Activated T-helper 1 cell treated with anti-CD3 and anti-CD28 coated beads, Interleukin-12 subunit alpha, Interleukin-12 subunit beta, Interleukin-2, Interleukin-4 antibody, amounts not matched to agents 30 ng/mL and 10 ng/mL and 1 ng/mL, durations not matched to agents 14 hours and 24 hours and 36 hours (primary cell): Measurements from ENCODE around the gene HPS1. TPM values are rescaled to one million over a fixed set of nuclear protein-coding genes. Genes with fewer than 3 reads are reported as not detected.

ENCODE experiments used
- DNase-seq: peaks from one replicate; pipeline ENCODE4 v3.0.0; 2021; ENCODE audit warnings: low spot score
- H3K27ac Mint-ChIP-seq: one replicate; pipeline ENCODE4 v1.8.0; 2021; ENCODE audit warnings: mild to moderate bottlenecking, mixed read lengths
- H3K27me3 Mint-ChIP-seq: one replicate; pipeline ENCODE4 v1.8.0; 2022; ENCODE audit warnings: mild to moderate bottlenecking, moderate library complexity, mixed read lengths; ENCODE audit not compliant: insufficient read depth
- H3K36me3 Mint-ChIP-seq: one replicate; pipeline ENCODE4 v1.8.0; 2021; ENCODE audit warnings: low read depth, mixed read lengths
- H3K4me1 Mint-ChIP-seq: one replicate; pipeline ENCODE4 v1.8.0; 2021; ENCODE audit warnings: low read depth, mixed read lengths
- H3K4me3 Mint-ChIP-seq: one replicate; pipeline ENCODE4 v1.8.0; 2021; ENCODE audit warnings: mild to moderate bottlenecking, moderate library complexity, mixed read lengths
- H3K9me3 Mint-ChIP-seq: one replicate; pipeline ENCODE4 v1.8.0; 2021; ENCODE audit warnings: mixed read lengths
- intact Hi-C: fragments of 100-400 bp; cut with micrococcal nuclease; formaldehyde crosslinking; loops from one replicate; pipeline ENCODE4 v1.15.1; 2024
- total RNA-seq: library from RNA; stranded (reverse); gene quantifications from 2 replicates; pipeline ENCODE4 v1.2.3, GENCODE V29; 2022

Gene HPS1
- total RNA-seq, 1 donor from 2014 or later = 63.1 TPM

DNA sequence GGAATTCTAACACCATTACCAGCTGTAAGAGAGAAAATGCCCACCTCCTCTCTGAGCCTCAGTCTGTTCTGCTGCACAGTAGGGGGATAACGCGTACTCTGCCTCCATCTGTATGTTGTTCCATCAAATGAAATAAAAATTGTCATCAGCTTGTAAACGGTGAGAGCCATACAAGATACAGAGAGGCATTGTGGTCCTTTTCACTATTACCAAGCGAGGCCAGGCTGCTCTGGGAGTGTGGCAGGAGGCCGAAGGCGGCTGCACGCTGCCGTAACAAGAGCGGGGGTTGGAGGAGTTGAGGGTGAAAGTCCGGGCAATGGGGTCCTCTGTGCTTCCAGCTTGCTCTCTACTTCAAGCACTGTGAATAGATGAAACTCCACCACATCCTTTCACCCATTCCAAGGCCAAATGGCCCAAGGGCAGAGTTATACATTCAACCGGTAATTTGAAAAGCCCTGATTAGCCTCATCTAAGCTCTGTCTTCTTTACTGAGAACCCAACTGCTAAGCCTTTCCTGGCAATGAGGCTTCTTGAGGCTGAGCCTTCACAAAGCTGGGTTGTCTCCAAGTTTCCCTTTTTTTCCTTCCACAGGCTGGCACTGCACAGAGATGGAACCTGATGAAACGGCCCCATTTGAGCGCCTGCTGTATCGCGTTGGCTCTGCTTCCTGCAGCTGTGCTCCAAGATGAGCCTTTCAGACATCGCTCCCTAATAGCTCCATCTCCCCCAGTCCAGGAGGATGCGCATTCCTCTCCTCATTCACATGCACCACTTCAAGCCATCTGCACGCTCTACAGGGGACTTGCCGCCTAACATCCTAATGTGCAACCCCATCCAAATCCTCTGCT is 78.9 kb downstream of the HPS1 start:
- intact Hi-C loops = no loop called here
- H3K27me3 Mint-ChIP-seq = peaks cover 4% of the 10 kb centered on the region
- no peaks in the 10 kb centered on the region for H3K9me3 Mint-ChIP-seq
- H3K36me3 Mint-ChIP-seq = no peaks in the 10 kb centered on the region
- no peak overlapping the region for H3K27ac Mint-ChIP-seq
- no peaks in the 10 kb centered on the region for H3K4me1 Mint-ChIP-seq
- no peak overlapping the region for H3K4me3 Mint-ChIP-seq
- no peak for DNase-seq

Other genes with a start within 250 kb of the HPS1 start
- not detected in 2 replicates for gene LOXL4, start 178.7 kb downstream of the HPS1 start, total RNA-seq
- gene PYROXD2, start 31.8 kb downstream of the HPS1 start, total RNA-seq = 2.8 and 2.9 TPM in 2 replicates